Panc1 (cell line): ENCODE measurements around the gene EFCAB8. TPM values are rescaled to one million over a fixed set of nuclear protein-coding genes. Genes with fewer than 3 reads are reported as not detected.

Source experiments
- ATAC-seq: fragments of 200-7000 bp; cut with Tn5 transposase; 2 replicates; pipeline ENCODE4 v1.9.1; 2020; ENCODE audit warnings: mild to moderate bottlenecking, moderate library complexity
- BruUV-seq: library from RNA; stranded (reverse); fragments of 400-500 nt; replicated peaks from 2 replicates; lab custom pipeline; 2021; lab: Mats Ljungman, UMichigan
- CTCF ChIA-PET: fragments of 300-600 bp; sonication (Branson Sonifier 250); formaldehyde crosslinking; loops from one replicate; lab custom pipeline; 2022; ENCODE audit warnings: antibody characterized with exemption; lab: Charles Lee
- POLR2A ChIA-PET: fragments of 300-600 bp; sonication (Branson Sonifier 250); formaldehyde crosslinking; loops from one replicate; lab custom pipeline; 2022; ENCODE audit warnings: antibody characterized with exemption; lab: Charles Lee
- DNase-seq: peaks from one replicate; pipeline ENCODE4 v3.0.0-alpha.2; 2010; ENCODE audit warnings: low read depth, low spot score
- H3K27ac ChIP-seq: 2 replicates; pipeline ENCODE4 v1.5.1; 2011; ENCODE audit warnings: mild to moderate bottlenecking, low read length, inconsistent platforms
- H3K27me3 ChIP-seq: fragments of 200-500 bp; sonication (Bioruptor generic); 2 replicates; pipeline ENCODE4 v1.6.0; 2014; ENCODE audit warnings: low read length, inconsistent platforms; ENCODE audit not compliant: control insufficient read depth, insufficient read depth
- H3K36me3 ChIP-seq: fragments of 200-500 bp; sonication (Bioruptor generic); 2 replicates; pipeline ENCODE4 v1.5.1; 2014; ENCODE audit warnings: inconsistent platforms, mild to moderate bottlenecking, low read length, moderate library complexity; ENCODE audit not compliant: control insufficient read depth, insufficient read depth
- H3K4me1 ChIP-seq: 2 replicates; pipeline ENCODE4 v1.5.1; 2011; ENCODE audit warnings: inconsistent platforms, mild to moderate bottlenecking, low read length, moderate library complexity; ENCODE audit not compliant: control insufficient read depth, insufficient read depth
- H3K4me3 ChIP-seq, 2 experiments: 2 replicates each; pipeline ENCODE4 v1.5.1; 2011 to 2012; ENCODE audit warnings: low read depth in 2 of 2, low read length in 2 of 2, mild to moderate bottlenecking in 2 of 2, inconsistent platforms in 1 of 2, moderate library complexity in 1 of 2
- H3K9me3 ChIP-seq: fragments of 200-500 bp; sonication (Bioruptor generic); 2 replicates; pipeline ENCODE4 v1.5.1; 2014; ENCODE audit warnings: low read depth, mild to moderate bottlenecking, inconsistent platforms, low read length, moderate library complexity; ENCODE audit not compliant: control insufficient read depth, insufficient read depth
- POLR2AphosphoS5 ChIP-seq: IDR thresholded peaks from 2 replicates; pipeline ENCODE4 v1.6.1; 2012; ENCODE audit warnings: mild to moderate bottlenecking, low read depth, low read length, moderate library complexity
- REST ChIP-seq, 2 experiments: IDR thresholded peaks; 2 replicates each; pipeline ENCODE4 v1.6.1; 2011 to 2012; ENCODE audit warnings: low read depth in 2 of 2, control low read depth in 1 of 2, low read length in 1 of 2, mild to moderate bottlenecking in 1 of 2, moderate library complexity in 1 of 2; ENCODE audit not compliant: insufficient read depth in 1 of 2
- SIN3A ChIP-seq: IDR thresholded peaks from 2 replicates; pipeline ENCODE4 v1.6.1; 2012; ENCODE audit warnings: low read depth, mild to moderate bottlenecking, low read length, moderate library complexity, borderline replicate concordance; ENCODE audit not compliant: insufficient read depth
- TCF7L2 ChIP-seq: IDR thresholded peaks from 2 replicates; pipeline ENCODE4 v1.6.1; 2011; ENCODE audit warnings: mild to moderate bottlenecking, low read depth, low read length, inconsistent platforms
- in situ Hi-C: cut with HindIII; loops from 2 replicates; pipeline ENCODE4 v1.10.0; 2016; ENCODE audit warnings: low sequenced_read_pairs, low pct_unique_long_range_greater_than_20kb
- intact Hi-C: fragments of 100-400 bp; cut with micrococcal nuclease; formaldehyde crosslinking; loops from one replicate; pipeline ENCODE4 v1.10.0; 2022; ENCODE audit not compliant: unreplicated experiment
- total RNA-seq: library from RNA; stranded (reverse); gene quantifications from one replicate; pipeline ENCODE4 v1.2.1, GENCODE V29; 2021; ENCODE audit not compliant: unreplicated experiment
- TF ChIP-seq, protein P1 (sequence below): fragments of 450-650 bp; IDR thresholded peaks from 2 replicates; pipeline ENCODE4 v1.5.1; 2017; ENCODE audit warnings: mild to moderate bottlenecking

Gene EFCAB8
- total RNA-seq, 1 experiment from 2014 or later: 1.1 TPM

- Histone ChIP-seq H3K4me1 (no peaks in the 10 kb centered on the region), H3K36me3 (no peaks in the 10 kb centered on the region), H3K4me3 (no peak overlapping the region), H3K27ac (no peak overlapping the region), H3K9me3 (no peaks in the 10 kb centered on the region), H3K27me3 (peaks cover 3% of the 10 kb centered on the region)
- POLR2A ChIA-PET: no interaction called here
- intact Hi-C loops: no loop called here
- in situ Hi-C loops: no loop called here
- ATAC-seq (no peak), DNase-seq (no peak)
- CTCF ChIA-PET: no interaction called here
- BruUV-seq: no TSS peak
- no peak for TF ChIP-seq POLR2AphosphoS5
- TF ChIP-seq, protein P1, sequence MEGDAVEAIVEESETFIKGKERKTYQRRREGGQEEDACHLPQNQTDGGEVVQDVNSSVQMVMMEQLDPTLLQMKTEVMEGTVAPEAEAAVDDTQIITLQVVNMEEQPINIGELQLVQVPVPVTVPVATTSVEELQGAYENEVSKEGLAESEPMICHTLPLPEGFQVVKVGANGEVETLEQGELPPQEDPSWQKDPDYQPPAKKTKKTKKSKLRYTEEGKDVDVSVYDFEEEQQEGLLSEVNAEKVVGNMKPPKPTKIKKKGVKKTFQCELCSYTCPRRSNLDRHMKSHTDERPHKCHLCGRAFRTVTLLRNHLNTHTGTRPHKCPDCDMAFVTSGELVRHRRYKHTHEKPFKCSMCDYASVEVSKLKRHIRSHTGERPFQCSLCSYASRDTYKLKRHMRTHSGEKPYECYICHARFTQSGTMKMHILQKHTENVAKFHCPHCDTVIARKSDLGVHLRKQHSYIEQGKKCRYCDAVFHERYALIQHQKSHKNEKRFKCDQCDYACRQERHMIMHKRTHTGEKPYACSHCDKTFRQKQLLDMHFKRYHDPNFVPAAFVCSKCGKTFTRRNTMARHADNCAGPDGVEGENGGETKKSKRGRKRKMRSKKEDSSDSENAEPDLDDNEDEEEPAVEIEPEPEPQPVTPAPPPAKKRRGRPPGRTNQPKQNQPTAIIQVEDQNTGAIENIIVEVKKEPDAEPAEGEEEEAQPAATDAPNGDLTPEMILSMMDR: no peak
- no peak for TF ChIP-seq REST (IDR thresholded peaks at IDR 0.05; ENCODE audit: insufficient read depth in 1 of 2, low read depth in 2 of 2, low read length in 1 of 2)
- no peak for TF ChIP-seq TCF7L2
- TF ChIP-seq SIN3A: no peak
Observed at GRCh38 chr20:33000802-33001466, 142.2 kb downstream of the EFCAB8 start.

DNA sequence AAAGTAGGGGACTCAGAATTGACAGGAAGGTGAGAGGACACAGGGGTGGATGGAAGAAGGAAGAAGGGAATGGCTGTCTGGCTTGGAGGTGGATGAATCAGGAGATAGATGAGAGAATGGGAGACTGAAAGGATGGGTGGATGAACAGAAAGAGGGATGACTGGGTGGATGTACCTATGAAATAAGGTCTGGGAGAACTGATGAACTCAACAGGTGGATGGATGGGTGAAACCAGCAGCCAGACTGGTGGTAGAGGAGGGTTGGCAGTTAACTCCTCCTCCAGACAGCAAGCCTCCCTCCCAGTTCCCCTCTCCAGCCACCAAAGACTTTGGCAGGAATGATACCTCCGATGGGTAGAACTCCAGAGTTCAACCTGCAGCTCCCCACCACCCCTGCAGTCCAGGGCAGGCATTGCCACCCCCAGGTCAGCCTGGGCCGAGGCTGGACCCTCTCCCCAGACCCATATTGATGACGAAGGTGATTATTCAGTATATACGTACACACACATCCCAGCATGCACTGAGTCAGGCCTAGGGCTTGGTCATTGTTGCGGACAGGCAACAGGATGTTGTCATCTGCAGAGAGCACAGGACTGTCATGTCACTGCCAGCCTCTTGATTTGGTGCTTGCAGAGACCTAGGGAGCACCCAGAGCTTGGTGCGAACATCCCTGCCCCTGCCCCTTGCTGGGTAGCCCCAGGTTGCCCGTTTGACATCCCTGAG lies 143.5 kb downstream of the EFCAB8 start:
- TF ChIP-seq, protein P1: no peak
- TF ChIP-seq POLR2AphosphoS5 (no peak), REST (IDR thresholded peaks at IDR 0.05; ENCODE audit: insufficient read depth in 1 of 2, low read depth in 2 of 2, low read length in 1 of 2) (no peak), SIN3A (no peak), TCF7L2 (no peak)
- no peaks in the 10 kb centered on the region; the same call in 1 of the 2 replicates for H3K27me3 ChIP-seq

More for the DNA sequence above, 143.5 kb downstream of the EFCAB8 start:
- DNase-seq (no peak), ATAC-seq (no peak)
- no peak overlapping the region for H3K27ac ChIP-seq
- no TSS peak for BruUV-seq
- intact Hi-C loops (no loop called here), in situ Hi-C loops (no loop called here)
- H3K4me1 ChIP-seq: no peaks in the 10 kb centered on the region
- H3K36me3 ChIP-seq: no peaks in the 10 kb centered on the region
- ChIA-PET CTCF (no interaction called here), POLR2A (no interaction called here)
- H3K9me3 ChIP-seq: no peaks in the 10 kb centered on the region
- H3K4me3 ChIP-seq: no peak overlapping the region
